ENCODE results near the gene CD3D.

DNA sequence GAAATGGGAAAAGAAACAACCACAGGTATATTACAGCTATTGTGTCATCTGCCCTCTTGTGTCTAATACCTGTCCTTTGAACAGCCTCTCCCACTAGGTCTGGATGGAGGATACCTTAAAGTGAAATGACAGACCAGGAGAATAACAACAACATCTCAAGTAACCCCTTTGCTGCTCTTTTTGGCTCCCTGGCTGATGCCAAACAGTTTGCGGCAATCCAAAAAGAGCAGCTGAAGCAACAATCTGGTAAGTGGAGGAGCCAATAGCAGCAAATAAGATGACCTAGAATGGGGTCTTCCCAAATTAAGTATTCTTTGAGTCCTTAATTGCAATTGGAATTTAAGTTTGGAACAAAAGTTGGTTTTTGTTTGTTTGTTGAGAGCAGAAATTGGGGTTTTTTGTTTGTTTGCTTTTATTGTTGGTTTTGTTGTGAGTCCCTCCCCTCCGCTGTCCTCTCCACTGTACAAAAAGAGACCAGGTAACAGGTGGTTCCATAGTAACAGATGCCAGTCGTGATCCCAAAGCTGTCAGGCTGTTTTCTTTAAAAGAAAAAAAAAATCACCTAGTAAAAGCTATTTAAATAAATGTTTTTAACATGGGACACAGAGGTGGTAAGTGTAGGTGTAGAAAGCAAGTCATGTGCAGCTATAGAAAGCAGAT lies 22.6 kb upstream of the CD3D start:
- no peak for TF ChIP-seq POLR2AphosphoS5 (IDR thresholded peaks at IDR 0.05; ENCODE audit: low read depth, low read length)
- no peak for TF ChIP-seq TAF1 (IDR thresholded peaks at IDR 0.05; ENCODE audit: borderline replicate concordance, insufficient read depth, low read length)

Measured in PFSK-1 (cell line).